Retinal pigment epithelial cell (primary cell): ENCODE measurements around the gene ALDOB.

Experiments
- DNase-seq: peaks from one replicate; pipeline ENCODE4 v3.0.0-alpha.2; 2010; ENCODE audit warnings: low read depth
- H3K4me3 ChIP-seq: 2 replicates; pipeline ENCODE4 v1.5.1; 2011; ENCODE audit warnings: mild to moderate bottlenecking, low read length, control low read depth, moderate library complexity
- TF ChIP-seq, protein P1 (sequence below): conservative IDR thresholded peaks from 2 replicates; pipeline ENCODE4 v1.5.1; 2011; ENCODE audit warnings: low read depth, low read length, control low read depth, inconsistent platforms

ALDOB gene

DNA sequence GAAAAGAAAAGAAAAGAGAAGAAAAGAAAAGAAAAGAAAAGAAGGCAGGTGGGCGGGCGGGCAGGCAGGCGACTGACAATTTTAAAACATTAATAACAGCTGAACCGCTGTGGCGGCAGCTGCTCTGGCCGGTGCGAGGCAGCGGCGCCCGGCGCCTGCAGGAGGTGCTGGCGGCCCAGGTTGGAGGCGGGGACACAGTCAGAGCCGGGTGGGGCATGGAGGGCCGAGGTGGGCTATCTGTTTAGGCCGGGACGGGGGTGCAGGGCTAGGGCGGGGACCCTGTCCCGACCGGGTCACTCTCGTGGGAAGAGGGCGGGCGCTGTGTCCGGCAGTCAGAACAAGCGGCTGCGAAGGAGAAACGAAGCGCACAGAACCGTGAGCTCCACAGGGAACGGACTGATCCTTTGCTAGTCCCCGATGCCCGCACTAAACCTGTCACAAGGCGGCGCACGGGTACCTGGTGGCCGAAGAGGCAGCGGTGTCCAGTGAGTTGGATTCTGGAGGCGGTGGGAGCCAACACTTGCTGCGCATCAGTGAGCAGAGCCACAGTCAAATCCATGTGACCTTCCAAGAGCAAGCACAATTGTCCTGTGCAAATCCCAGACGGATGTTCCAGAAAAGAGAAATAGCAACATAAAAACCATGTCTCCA is 13.6 kb upstream of the ALDOB start:
- H3K4me3 ChIP-seq = peak overlapping the region; percentile 66
- peak; percentile 24 for DNase-seq
- TF ChIP-seq, protein P1, sequence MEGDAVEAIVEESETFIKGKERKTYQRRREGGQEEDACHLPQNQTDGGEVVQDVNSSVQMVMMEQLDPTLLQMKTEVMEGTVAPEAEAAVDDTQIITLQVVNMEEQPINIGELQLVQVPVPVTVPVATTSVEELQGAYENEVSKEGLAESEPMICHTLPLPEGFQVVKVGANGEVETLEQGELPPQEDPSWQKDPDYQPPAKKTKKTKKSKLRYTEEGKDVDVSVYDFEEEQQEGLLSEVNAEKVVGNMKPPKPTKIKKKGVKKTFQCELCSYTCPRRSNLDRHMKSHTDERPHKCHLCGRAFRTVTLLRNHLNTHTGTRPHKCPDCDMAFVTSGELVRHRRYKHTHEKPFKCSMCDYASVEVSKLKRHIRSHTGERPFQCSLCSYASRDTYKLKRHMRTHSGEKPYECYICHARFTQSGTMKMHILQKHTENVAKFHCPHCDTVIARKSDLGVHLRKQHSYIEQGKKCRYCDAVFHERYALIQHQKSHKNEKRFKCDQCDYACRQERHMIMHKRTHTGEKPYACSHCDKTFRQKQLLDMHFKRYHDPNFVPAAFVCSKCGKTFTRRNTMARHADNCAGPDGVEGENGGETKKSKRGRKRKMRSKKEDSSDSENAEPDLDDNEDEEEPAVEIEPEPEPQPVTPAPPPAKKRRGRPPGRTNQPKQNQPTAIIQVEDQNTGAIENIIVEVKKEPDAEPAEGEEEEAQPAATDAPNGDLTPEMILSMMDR = peak; percentile 69

- DNase-seq = no peak
- TF ChIP-seq, protein P1 = no peak
- no peak overlapping the region for H3K4me3 ChIP-seq
Observed at GRCh38 chr9:101448680-101449070, 13.1 kb upstream of the ALDOB start.

DNA sequence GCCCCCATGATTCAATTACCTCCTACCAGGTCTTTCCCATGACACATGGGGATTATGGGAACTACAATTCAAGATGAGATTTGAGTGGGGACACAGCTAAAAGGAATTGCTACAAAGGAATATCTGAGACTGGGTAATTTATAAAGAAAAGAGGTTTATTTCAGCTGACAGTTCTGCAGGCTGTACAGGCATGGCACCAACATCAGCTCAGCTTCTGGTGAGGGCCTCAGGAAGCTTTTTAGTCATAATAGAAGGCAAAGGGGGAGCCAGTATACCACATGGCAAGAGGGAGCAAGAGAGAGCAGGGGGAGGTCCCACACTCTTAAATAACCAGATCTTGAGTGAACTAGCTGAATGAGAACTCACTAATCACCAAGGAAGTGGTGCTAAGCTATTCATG is 11.2 kb upstream of the ALDOB start:
- TF ChIP-seq, protein P1 = no peak
- no peak overlapping the region for H3K4me3 ChIP-seq
- no peak for DNase-seq

DNA sequence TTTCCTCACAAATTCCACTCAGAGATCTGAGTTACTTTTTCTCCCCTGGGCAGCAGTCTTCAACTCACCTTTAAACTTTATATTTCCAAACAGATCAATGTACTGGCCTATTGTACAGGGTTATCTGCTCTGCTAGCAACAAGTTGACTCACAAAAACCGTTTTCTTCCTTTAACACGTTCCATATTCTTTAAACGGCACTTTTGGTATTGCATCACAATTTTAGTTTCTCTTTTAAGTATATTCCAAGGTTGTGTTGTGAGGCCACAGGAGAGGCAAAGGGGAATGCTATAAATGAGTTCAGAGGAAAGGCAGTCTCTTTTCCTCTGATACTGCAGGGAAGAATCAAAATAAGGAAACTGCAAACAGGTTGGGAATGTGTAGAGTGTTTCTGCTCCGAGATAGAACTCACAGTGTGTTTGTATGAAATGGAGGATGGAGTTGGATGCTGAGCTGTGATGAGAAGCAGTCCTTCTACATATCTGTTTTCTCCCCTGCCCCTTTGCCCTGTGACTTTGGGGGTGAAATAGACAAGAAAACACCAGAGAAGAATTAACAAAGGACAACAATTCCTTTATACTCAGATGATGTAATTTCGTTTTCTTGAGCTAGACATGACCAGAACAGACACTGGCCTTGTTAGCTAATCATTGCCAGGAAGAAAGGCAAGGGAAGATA is 9.9 kb upstream of the ALDOB start:
- TF ChIP-seq, protein P1 = no peak
- H3K4me3 ChIP-seq = no peak overlapping the region
- DNase-seq = no peak

DNA sequence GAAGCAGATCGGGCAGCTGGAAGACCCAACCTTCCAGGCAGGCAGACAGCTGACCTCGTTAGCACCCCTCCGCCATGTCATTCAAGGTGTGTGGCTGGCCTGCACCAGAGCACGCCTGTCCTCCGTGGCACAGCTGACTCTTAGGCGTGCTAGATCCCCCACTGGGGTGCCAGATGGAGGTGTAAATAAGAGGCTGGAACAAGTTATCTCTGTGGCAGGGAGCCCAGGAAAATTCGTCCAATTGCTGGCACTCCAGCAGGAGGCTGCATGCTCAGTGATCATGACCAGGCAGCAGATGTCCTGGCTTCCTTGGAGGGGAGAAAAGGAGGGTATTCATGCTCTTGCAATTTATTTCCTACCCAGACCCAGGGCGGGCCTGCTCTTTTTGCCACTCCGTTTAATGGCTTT is 7.8 kb upstream of the ALDOB start:
- DNase-seq = no peak
- TF ChIP-seq, protein P1 = no peak

GRCh38 chr9:101442736-101443135 is 7.2 kb upstream of the ALDOB start:
- TF ChIP-seq, protein P1 = no peak
- H3K4me3 ChIP-seq = no peak overlapping the region
- no peak for DNase-seq

More for the DNA sequence above, 7.8 kb upstream of the ALDOB start:
- no peak overlapping the region for H3K4me3 ChIP-seq

GRCh38 chr9:101442318-101442717 is 6.7 kb upstream of the ALDOB start:
- TF ChIP-seq, protein P1 = no peak
- no peak overlapping the region for H3K4me3 ChIP-seq
- DNase-seq = no peak
